Measurements from ENCODE around the gene TRMT2A.
"Not testable (repeated sequence)": the region's sequence is repeated elsewhere in the genome, so short reads cannot be mapped to it uniquely, and the experiment has no call there.

TRMT2A gene

DNA sequence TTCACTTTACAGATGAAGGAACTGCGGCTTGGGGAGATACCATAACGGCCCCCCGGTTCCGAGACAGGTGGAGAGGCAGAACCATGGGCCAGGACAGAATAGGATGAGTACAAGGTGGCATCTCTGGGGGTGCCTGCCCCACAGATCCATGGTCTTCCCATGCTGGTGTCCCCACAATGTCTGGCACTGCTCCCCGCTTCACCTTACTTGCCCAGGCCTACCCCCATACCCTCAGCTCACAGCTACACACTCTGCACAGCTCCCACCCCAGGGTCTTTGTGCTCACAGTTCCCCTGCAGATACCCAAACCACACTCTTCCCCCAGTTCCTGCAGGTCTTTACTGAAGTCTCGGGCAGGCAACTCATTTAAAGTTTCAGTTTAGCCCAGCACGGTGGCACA lies 48.4 kb downstream of the TRMT2A start:
- H3K14ac ChIP-seq (ENCODE audit: low read length) = no peak overlapping the region
- no peak overlapping the region for H2BK5ac ChIP-seq (ENCODE audit: low read length)
- no CpG with 5 or more reads among the region's 7 CpGs for WGBS, 2 donors (ENCODE audit: extremely low coverage in 2 of 2, insufficient read length in 2 of 2, insufficient replicate concordance in 1 of 2)
- no peak overlapping the region for H3K27ac ChIP-seq (replicated peaks; ENCODE audit: low read length)
- H3K79me1 ChIP-seq (ENCODE audit: low read depth, low read length) = no peaks in the 10 kb centered on the region
- no peak overlapping the region for H4K8ac ChIP-seq (ENCODE audit: low read depth, low read length)
- peak overlapping the region; percentile 11 for H3K23ac ChIP-seq (ENCODE audit: low read depth, low read length, poor library complexity)
- no peak overlapping the region for H2AK5ac ChIP-seq (ENCODE audit: low read depth, low read length)
- no peak overlapping the region for H3K18ac ChIP-seq (ENCODE audit: low read length)
- H3K4me2 ChIP-seq (ENCODE audit: insufficient read depth, low read length, poor library complexity, severe bottlenecking) = no peak overlapping the region
- no peak overlapping the region for H3K4me3 ChIP-seq (ENCODE audit: low read length in 2 of 2)
- no peak overlapping the region for H3K9ac ChIP-seq (ENCODE audit: low read depth, low read length, poor library complexity)
- H3K9me3 ChIP-seq (replicated peaks in 1 of 2; ENCODE audit: control insufficient read depth in 2 of 2, insufficient read depth in 1 of 2, low read depth in 1 of 2, low read length in 2 of 2) = no peaks in the 10 kb centered on the region
- H3K4ac ChIP-seq (ENCODE audit: low read length) = no peak overlapping the region
- DNase-seq (ENCODE audit: low spot score) = no peak
- no peak overlapping the region for H2AFZ ChIP-seq (ENCODE audit: low read length)
- peaks cover 0 to 4% of the 10 kb centered on the region in 2 donors for H3K36me3 ChIP-seq (replicated peaks in 1 of 2; ENCODE audit: control insufficient read depth in 2 of 2, insufficient read depth in 2 of 2, low read length in 2 of 2)
- no peaks in the 10 kb centered on the region for H3K4me1 ChIP-seq (ENCODE audit: control insufficient read depth in 2 of 2, insufficient read depth in 1 of 2, low read depth in 1 of 2, low read length in 2 of 2)
- no peak overlapping the region for H2BK15ac ChIP-seq (ENCODE audit: low read length)
- H2BK12ac ChIP-seq (ENCODE audit: low read length) = no peak overlapping the region
- H2BK120ac ChIP-seq (ENCODE audit: low read depth, low read length) = no peak overlapping the region
- H3K27me3 ChIP-seq (ENCODE audit: control insufficient read depth in 3 of 3, insufficient read depth in 3 of 3, low read depth in 1 of 3, low read length in 3 of 3) = no peaks in the 10 kb centered on the region
- no peak overlapping the region for H4K91ac ChIP-seq (ENCODE audit: low read depth, low read length, poor library complexity)

DNA sequence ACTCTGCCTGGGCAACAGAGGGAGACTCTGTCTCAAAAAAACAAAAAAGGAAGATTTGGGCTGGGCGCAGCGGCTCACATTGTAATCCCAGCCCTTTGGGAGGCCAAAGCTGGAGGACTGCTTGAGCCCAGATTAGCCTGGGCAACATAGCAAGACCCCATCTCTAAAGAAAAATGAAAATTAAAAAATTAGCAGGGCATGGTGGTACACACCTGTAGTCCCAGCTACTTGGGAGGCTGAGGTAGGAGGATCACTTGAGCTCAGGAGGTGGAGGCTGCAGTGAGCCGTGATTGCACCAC lies 49.7 kb downstream of the TRMT2A start:
- H2AK5ac ChIP-seq (ENCODE audit: low read depth, low read length); H3K79me1 ChIP-seq (ENCODE audit: low read depth, low read length); H2BK5ac ChIP-seq (ENCODE audit: low read length); H3K36me3 ChIP-seq (replicated peaks in 1 of 2; ENCODE audit: control insufficient read depth in 2 of 2, insufficient read depth in 2 of 2, low read length in 2 of 2); H3K14ac ChIP-seq (ENCODE audit: low read length); DNase-seq (ENCODE audit: low spot score); H3K27me3 ChIP-seq (ENCODE audit: control insufficient read depth in 3 of 3, insufficient read depth in 3 of 3, low read depth in 1 of 3, low read length in 3 of 3); H2BK120ac ChIP-seq (ENCODE audit: low read depth, low read length); H2BK12ac ChIP-seq (ENCODE audit: low read length); H3K9me3 ChIP-seq (replicated peaks in 1 of 2; ENCODE audit: control insufficient read depth in 2 of 2, insufficient read depth in 1 of 2, low read depth in 1 of 2, low read length in 2 of 2); H3K27ac ChIP-seq (replicated peaks; ENCODE audit: low read length); H3K4ac ChIP-seq (ENCODE audit: low read length); H4K91ac ChIP-seq (ENCODE audit: low read depth, low read length, poor library complexity); H3K18ac ChIP-seq (ENCODE audit: low read length); H2AFZ ChIP-seq (ENCODE audit: low read length); H4K8ac ChIP-seq (ENCODE audit: low read depth, low read length); H3K4me1 ChIP-seq (ENCODE audit: control insufficient read depth in 2 of 2, insufficient read depth in 1 of 2, low read depth in 1 of 2, low read length in 2 of 2); H3K4me3 ChIP-seq (ENCODE audit: low read length in 2 of 2); H3K9ac ChIP-seq (ENCODE audit: low read depth, low read length, poor library complexity); H3K23ac ChIP-seq (ENCODE audit: low read depth, low read length, poor library complexity); H2BK15ac ChIP-seq (ENCODE audit: low read length); H3K4me2 ChIP-seq (ENCODE audit: insufficient read depth, low read length, poor library complexity, severe bottlenecking): not testable (repeated sequence)
- no CpG with 5 or more reads among the region's 3 CpGs for WGBS, 2 donors (ENCODE audit: extremely low coverage in 2 of 2, insufficient read length in 2 of 2, insufficient replicate concordance in 1 of 2)

DNA sequence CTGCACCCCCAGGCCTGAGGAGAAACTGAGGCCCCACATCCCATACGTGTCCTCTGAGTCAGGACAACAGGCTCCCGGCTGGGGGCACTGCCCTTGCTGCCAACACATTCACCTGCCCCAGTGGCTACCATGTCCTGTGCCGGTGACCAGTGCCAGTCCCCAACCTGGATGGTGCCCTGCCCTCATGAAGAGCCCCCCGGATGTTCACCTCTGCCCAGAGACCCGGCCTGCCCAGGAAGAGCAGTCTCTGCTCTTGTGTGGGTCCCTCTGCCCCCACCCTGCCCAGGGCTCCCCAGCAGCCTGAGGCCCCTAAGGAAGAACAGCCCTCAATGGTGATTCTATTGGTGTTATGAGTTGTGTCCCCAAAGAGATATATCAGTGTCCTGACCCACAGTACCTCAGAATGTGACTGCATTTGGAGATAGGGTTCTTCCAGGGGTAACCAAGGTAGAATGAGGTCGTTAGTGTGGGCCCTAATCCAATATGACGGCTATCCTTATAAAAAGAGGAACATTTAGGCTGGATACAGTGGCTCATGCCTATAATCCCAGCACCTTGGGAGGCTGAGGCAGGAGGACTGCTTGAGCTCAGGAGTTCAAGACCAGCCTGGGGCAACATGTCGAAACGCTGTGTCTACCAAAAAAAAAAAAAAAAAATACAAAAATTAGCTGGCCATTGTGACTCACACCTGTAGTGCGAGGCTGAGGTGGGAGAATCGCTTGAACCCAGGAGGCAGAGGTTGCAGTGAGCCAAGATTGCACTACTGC lies 50.2 kb downstream of the TRMT2A start:
- peak overlapping the region; percentile 43 for H4K8ac ChIP-seq (ENCODE audit: low read depth, low read length)
- no peak overlapping the region for H3K4ac ChIP-seq (ENCODE audit: low read length)
- H2BK5ac ChIP-seq (ENCODE audit: low read length) = no peak overlapping the region
- H3K79me1 ChIP-seq (ENCODE audit: low read depth, low read length) = no peaks in the 10 kb centered on the region
- H3K9me3 ChIP-seq (replicated peaks in 1 of 2; ENCODE audit: control insufficient read depth in 2 of 2, insufficient read depth in 1 of 2, low read depth in 1 of 2, low read length in 2 of 2) = no peaks in the 10 kb centered on the region
- H3K4me2 ChIP-seq (ENCODE audit: insufficient read depth, low read length, poor library complexity, severe bottlenecking) = no peak overlapping the region
- H3K9ac ChIP-seq (ENCODE audit: low read depth, low read length, poor library complexity) = no peak overlapping the region
- no peak overlapping the region for H3K4me3 ChIP-seq (ENCODE audit: low read length in 2 of 2)
- no CpG with 5 or more reads among the region's 11 CpGs for WGBS, 2 donors (ENCODE audit: extremely low coverage in 2 of 2, insufficient read length in 2 of 2, insufficient replicate concordance in 1 of 2)
- no peak for DNase-seq (ENCODE audit: low spot score)
- no peaks in the 10 kb centered on the region for H3K27me3 ChIP-seq (ENCODE audit: control insufficient read depth in 3 of 3, insufficient read depth in 3 of 3, low read depth in 1 of 3, low read length in 3 of 3)
- H2BK120ac ChIP-seq (ENCODE audit: low read depth, low read length) = no peak overlapping the region
- peaks cover 3 to 4% of the 10 kb centered on the region in 2 donors for H3K36me3 ChIP-seq (replicated peaks in 1 of 2; ENCODE audit: control insufficient read depth in 2 of 2, insufficient read depth in 2 of 2, low read length in 2 of 2)
- no peak overlapping the region for H2AFZ ChIP-seq (ENCODE audit: low read length)
- H2BK12ac ChIP-seq (ENCODE audit: low read length) = no peak overlapping the region
- peak overlapping the region; percentile 25 for H3K23ac ChIP-seq (ENCODE audit: low read depth, low read length, poor library complexity)
- no peak overlapping the region for H3K27ac ChIP-seq (replicated peaks; ENCODE audit: low read length)
- H3K14ac ChIP-seq (ENCODE audit: low read length) = no peak overlapping the region
- H3K4me1 ChIP-seq (ENCODE audit: control insufficient read depth in 2 of 2, insufficient read depth in 1 of 2, low read depth in 1 of 2, low read length in 2 of 2) = peaks cover 0 to 2% of the 10 kb centered on the region in 2 donors
- H2AK5ac ChIP-seq (ENCODE audit: low read depth, low read length) = peak overlapping the region; percentile 21
- no peak overlapping the region for H2BK15ac ChIP-seq (ENCODE audit: low read length)
- no peak overlapping the region for H3K18ac ChIP-seq (ENCODE audit: low read length)
- H4K91ac ChIP-seq (ENCODE audit: low read depth, low read length, poor library complexity) = no peak overlapping the region

DNA sequence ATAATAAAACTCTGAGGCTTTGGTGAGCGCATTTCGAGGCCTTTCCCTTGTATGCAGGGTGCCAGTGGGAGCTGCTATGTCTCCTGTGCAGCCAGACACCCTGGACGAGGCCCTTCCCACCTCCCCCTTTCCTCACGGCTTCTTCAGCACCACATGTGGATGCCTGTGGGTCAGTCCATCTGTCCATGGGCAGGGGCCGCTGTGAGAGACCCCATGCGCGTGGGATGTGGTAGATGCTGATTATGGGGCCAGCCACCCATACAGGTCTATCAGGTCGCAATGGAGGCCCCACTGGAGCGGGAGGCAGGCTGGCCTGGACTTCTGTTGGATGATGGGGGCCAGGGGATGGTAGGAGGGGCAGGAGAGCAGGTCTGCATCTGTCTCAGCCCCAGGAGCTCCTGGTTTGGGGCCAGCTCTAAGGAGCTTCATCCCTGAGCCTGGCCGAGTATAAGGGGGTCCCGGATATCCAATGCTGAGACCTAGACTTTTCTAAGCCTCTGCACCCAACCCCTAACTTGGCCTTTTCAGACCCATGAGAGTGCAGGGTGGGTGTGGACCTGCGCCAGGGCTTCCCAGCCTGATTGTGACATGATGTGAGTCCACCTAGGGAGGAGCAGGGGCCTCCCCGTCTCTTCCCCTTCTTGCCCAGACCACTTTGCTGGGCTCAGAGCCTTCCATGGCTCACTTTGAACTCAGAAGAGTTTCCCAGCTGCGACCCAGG lies 51.0 kb downstream of the TRMT2A start:
- no peak for DNase-seq (ENCODE audit: low spot score)
- H3K4me3 ChIP-seq (ENCODE audit: low read length in 2 of 2) = no peak overlapping the region
- peaks cover 3 to 4% of the 10 kb centered on the region in 2 donors for H3K36me3 ChIP-seq (replicated peaks in 1 of 2; ENCODE audit: control insufficient read depth in 2 of 2, insufficient read depth in 2 of 2, low read length in 2 of 2)
- WGBS, 2 donors (ENCODE audit: extremely low coverage in 2 of 2, insufficient read length in 2 of 2, insufficient replicate concordance in 1 of 2) = no CpG with 5 or more reads among the region's 14 CpGs
- no peak overlapping the region for H2BK15ac ChIP-seq (ENCODE audit: low read length)
- H2AK5ac ChIP-seq (ENCODE audit: low read depth, low read length) = no peak overlapping the region
- peak overlapping the region; percentile 31 for H3K14ac ChIP-seq (ENCODE audit: low read length)
- no peak overlapping the region for H2AFZ ChIP-seq (ENCODE audit: low read length)
- H2BK120ac ChIP-seq (ENCODE audit: low read depth, low read length) = no peak overlapping the region
- H4K8ac ChIP-seq (ENCODE audit: low read depth, low read length) = no peak overlapping the region
- H3K9me3 ChIP-seq (replicated peaks in 1 of 2; ENCODE audit: control insufficient read depth in 2 of 2, insufficient read depth in 1 of 2, low read depth in 1 of 2, low read length in 2 of 2) = no peaks in the 10 kb centered on the region
- H3K9ac ChIP-seq (ENCODE audit: low read depth, low read length, poor library complexity) = no peak overlapping the region
- no peak overlapping the region for H4K91ac ChIP-seq (ENCODE audit: low read depth, low read length, poor library complexity)
- no peaks in the 10 kb centered on the region for H3K79me1 ChIP-seq (ENCODE audit: low read depth, low read length)
- peak overlapping the region; percentile 41 for H2BK12ac ChIP-seq (ENCODE audit: low read length)
- no peak overlapping the region for H2BK5ac ChIP-seq (ENCODE audit: low read length)
- H3K4me1 ChIP-seq (ENCODE audit: control insufficient read depth in 2 of 2, insufficient read depth in 1 of 2, low read depth in 1 of 2, low read length in 2 of 2) = peaks cover 0 to 6% of the 10 kb centered on the region in 2 donors
- peak overlapping the region; percentile 25 for H3K23ac ChIP-seq (ENCODE audit: low read depth, low read length, poor library complexity)
- H3K4ac ChIP-seq (ENCODE audit: low read length) = no peak overlapping the region
- no peak overlapping the region for H3K27ac ChIP-seq (replicated peaks; ENCODE audit: low read length)
- no peak overlapping the region for H3K4me2 ChIP-seq (ENCODE audit: insufficient read depth, low read length, poor library complexity, severe bottlenecking)
- H3K27me3 ChIP-seq (ENCODE audit: control insufficient read depth in 3 of 3, insufficient read depth in 3 of 3, low read depth in 1 of 3, low read length in 3 of 3) = no peaks in the 10 kb centered on the region
- no peak overlapping the region for H3K18ac ChIP-seq (ENCODE audit: low read length)
